Suppressor macrophage (primary cell): ENCODE measurements around the gene SLC1A2.

ENCODE experiments used
- DNase-seq, 4 experiments: peaks; one replicate each; pipeline ENCODE4 v3.0.0-alpha.2; 2020 to 2022

Gene SLC1A2

DNA sequence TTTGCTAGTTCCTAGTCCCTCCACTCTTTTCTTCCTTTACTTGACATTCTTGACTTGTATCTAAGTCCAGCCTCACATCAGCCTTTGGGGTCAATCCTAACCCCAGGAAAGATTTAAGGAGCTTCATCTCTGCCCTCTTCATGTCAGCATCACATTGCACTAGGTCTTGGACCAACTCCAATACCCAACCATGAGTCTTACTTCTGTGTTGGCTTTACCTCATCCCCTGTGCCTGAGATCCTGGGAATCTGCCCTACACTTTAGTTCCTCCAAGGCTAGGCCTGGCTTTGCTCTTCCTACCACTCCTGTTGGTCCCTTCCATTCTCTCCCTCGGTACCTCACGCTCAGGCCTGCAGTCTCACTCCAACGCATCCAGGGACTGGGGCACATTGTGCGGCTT lies 117.0 kb downstream of the SLC1A2 start:
- peak in 1 of 4 experiments; percentile 33 for DNase-seq

GRCh38 chr11:35298369-35298768 lies 121.0 kb downstream of the SLC1A2 start:
- no peak for DNase-seq

GRCh38 chr11:35295751-35296150 lies 123.6 kb downstream of the SLC1A2 start:
- DNase-seq = no peak

- no peak for DNase-seq
Observed at GRCh38 chr11:35293699-35294098, 125.7 kb downstream of the SLC1A2 start.

- DNase-seq = no peak
Observed at GRCh38 chr11:35293035-35293434, 126.3 kb downstream of the SLC1A2 start.

DNA sequence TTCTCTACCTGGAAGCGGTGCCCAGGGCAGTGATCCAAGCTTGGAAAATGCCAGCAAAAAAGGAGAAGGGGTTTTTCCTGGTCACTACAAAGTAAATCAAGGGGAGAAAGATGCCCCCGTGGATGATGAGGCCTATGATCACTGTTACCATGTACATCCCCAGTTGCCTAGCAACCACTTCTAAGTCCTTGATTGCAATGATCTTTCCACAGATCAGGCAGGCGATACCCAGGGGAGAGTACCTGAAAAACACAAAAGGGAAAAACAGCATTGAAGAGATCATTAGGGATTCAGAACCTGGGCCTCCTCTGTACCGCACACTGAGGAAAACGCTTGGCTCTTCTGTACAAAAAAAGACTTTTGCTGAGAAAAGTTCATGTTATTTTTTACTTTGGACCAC lies 127.1 kb downstream of the SLC1A2 start:
- DNase-seq = no peak

DNA sequence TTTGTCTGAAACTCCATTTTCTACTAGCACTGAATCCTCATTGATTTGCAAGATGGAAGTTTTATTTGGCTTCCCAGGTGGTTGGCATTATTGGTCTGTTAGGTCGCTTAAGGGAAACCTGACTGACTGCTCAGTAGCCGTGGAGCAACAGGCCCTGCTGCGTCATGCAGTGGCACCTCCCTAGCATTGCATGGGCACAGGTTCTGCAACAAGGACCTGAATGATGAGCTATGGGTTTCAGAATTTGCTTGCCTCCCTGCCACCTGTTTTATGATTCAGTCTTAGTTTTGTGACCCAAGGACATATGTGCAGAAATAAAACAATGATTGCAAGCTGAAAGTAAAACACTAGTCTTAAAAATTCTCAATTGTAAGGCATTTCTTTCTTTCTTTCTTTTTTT lies 128.5 kb downstream of the SLC1A2 start:
- DNase-seq = no peak

GRCh38 chr11:35289821-35290220 lies 129.5 kb downstream of the SLC1A2 start:
- peak in 3 of 4 experiments; percentile 20 to 59 (median 29) for DNase-seq

DNA sequence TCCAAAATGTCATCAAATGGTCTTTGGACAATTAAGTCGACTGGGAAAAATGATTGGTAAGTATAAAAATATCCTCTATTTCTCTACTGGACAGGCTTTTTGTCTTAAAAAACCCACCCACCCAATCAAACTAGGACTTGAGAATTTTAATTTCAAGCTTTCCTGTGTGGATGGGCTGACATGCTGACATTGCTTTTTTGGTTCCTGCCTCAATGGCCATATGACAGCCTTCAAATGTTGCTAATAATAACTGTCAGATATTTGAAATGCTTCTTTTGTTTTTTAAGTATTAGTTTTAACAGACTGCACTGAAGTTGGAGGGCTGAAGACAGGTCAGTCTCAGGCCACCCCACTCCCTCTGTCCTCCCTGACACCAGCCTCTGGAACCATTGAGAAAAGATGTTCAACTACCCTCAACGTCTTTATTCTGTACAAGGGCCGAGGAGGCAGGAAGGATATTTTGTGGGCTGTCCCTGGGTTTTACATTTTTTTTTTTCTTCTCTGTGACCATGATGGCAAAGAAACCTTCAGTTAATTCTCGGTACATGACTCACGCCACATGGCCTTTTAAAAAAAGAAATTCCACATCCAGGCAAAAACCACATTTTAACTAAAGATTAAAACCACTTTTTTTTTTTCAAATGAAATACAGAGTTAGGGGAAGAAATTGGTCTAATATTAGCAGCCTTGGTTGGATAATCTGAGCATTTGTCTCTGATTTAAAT lies 130.4 kb downstream of the SLC1A2 start:
- DNase-seq = peak in 3 of 4 experiments; percentile 18 to 54 (median 52)

DNA sequence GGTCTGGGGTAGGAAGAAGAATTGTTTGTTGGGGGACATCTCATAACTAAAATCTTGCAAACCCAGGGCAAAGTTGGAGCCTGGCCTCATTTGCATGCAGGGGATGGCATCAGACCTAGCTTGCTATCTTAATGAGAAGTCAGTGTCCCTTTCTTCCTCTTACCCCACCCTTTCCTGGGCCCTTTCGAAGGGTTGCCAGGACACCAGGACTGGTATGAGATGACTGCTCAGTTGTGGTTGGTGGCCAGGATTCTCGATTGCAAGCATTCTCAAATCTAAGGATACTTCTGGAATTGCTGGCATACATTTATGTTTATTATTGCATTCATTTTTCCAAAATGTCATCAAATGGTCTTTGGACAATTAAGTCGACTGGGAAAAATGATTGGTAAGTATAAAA lies 131.0 kb downstream of the SLC1A2 start:
- DNase-seq = peak in 3 of 4 experiments; percentile 11 to 28 (median 25)

GRCh38 chr11:35287344-35287890 lies 131.9 kb downstream of the SLC1A2 start:
- no peak for DNase-seq

DNA sequence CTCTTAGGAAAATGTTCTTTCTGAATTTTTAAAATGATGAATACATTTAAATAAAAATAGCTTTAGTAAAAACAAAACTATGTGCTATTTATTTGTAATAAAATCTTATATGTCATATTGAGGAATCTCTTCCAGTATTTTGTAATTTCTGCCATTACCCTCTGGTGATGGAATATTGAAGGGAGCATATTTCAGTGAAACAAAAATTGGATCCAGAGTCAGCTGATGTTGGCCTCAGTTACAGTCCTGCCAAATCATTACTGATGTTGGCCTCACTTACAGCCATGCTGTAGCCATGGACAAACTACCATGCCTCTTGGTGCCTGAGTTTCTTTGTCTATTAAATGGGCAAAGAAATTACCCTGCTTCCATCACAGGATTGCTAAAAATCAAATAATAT lies 133.2 kb downstream of the SLC1A2 start:
- DNase-seq = no peak

DNA sequence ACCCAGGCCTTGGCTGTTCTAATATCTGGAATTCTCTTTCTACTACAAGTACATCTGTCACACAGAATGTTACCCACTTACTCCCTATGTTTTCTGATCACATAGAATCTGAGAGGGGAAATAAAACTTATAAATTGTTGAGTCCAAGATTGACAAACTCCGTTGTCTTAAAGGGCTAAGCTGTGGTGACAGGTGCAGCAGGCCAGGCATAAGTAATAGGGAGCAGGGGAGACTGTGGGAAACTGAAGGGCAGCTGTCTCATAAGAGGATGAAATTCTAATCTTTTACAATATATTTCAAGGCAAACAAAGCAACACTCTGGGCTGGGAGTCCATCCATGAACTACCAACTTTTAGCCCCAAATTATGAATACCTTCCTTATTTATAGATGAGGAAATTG lies 133.9 kb downstream of the SLC1A2 start:
- no peak for DNase-seq

- DNase-seq = peak in 3 of 4 experiments; percentile 15 to 35 (median 26)
Observed at GRCh38 chr11:35282221-35282882, 137.0 kb downstream of the SLC1A2 start.

DNA sequence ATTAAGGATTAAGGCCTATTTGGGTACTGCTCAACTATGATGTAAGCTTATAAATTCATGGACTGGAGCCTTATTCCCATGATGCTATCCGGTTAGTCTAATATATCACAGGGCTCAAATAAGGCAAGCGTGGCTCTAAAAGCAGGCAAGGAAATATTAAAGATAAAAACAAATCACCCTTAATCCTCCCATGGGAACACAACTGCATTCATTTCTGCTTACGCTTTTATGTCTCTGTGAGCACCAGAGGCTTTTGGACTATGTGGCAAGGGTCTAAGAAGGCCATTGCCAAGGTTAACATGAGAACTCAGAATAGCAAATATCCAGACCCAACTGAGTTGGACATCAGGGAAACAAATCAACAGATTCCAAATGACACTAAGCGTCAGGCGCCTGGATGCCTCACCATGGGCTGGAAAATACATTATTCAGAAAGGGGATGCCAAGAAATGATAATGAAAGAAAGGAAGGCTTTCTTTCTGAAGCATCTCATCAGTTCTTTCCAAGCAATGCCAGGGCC lies 138.1 kb downstream of the SLC1A2 start:
- DNase-seq = no peak

GRCh38 chr11:35280727-35281126 lies 138.6 kb downstream of the SLC1A2 start:
- no peak for DNase-seq

DNA sequence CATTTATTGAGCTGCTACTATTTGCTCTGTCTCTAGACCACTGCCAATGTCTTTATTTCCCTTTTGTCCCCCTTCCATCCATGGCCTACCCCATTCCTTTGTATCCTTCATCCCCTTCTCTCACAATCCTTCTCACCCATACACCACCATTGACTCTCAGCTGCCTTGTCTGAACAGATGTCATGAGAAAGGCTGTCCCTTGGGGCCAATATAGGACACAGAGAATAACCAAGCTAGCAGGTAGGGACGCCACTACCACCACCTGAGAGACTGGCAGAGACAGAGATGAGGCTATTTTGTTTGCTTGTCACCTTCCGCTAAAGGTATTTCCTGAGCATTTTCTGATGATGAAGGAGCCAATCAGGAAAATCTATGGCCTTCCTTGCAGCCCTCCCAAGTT lies 141.5 kb downstream of the SLC1A2 start:
- DNase-seq = no peak

DNA sequence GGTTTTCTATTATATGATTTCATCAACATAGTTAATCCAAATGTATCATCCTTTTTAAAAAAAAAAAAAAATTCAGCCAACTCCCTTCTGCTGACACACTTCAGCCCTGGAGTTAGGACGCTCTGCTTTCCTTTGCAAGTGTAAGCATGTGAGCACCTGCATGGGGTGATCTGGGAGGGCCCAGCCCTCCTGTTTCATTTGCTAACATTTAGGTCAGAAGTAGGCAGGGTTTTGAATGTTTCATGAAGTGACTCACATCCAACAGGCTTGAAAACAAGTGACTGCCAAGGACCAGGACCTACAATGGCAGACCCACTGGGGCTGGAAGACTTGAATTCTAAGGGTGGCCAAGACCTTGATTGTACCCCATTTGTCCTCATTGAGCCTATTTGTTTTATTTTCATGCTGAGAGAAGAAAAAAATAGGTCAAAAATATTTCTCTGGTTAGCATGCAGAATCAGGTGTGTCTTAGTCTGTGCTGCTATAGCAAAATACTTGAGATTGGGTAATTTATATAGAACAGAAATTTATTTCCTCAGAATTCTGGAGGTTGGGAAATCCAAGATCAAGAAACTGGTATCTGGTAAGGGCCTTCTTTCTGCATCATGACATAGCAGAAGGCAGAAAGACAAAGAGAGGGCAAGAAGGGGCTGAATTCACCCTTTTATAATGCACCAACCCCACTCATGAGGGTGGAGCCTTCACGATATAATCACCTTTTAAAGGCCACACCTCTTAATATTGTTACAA lies 142.8 kb downstream of the SLC1A2 start:
- peak in 1 of 4 experiments; percentile 24 for DNase-seq

DNA sequence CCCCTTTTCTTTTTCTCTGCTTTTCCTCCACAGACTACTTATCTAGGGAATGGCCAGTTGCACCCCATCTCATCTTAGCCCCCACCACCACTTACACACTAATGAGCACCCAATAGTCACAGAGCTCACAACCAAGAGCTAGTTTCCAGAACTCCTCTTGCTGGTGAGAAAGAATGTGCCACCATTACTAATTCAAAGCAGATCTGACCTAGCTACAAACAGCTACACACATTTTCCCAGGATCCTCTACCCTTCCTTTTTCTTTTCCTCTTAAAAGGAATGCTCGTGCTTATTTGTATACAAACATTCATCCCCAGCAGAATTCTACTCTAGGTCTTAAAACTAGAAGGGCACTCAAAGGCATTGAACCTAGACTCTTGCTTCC lies 143.6 kb downstream of the SLC1A2 start:
- DNase-seq = no peak

GRCh38 chr11:35274909-35275785 lies 144.2 kb downstream of the SLC1A2 start:
- DNase-seq = peak in 3 of 4 experiments; percentile 31 to 41 (median 36)

- peak; percentile 24 to 69 (median 54) for DNase-seq
Observed at GRCh38 chr11:35272391-35272902, 146.9 kb downstream of the SLC1A2 start.

DNA sequence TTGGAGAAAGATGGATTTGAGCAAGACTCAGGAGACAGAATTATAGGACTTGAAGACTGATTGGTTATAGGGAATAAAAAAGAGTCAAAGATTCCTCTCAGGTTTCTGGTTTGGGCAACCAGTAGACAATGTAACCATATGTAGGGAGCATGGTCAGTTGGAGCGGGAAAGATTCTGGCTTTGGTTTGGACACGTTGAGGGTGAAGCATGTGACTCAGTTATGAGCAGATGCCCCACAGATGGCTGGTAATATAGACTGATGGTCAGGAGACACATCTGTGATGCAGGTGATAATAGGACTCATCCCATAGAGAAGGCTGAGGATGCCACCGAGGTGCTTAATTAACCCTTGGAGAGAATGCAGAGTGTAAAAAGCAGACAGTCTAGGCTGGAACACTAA lies 148.3 kb downstream of the SLC1A2 start:
- DNase-seq = no peak
